ENCODE data around the gene TAF6L. TPM values are rescaled to one million over a fixed set of nuclear protein-coding genes. Genes with fewer than 3 reads are reported as not detected.

Gene TAF6L
- total and polyA plus RNA-seq, 9 of the 15 experiments (the other 6 are each of a cell fraction or from before 2014, with no cell fraction given): 0.04 to 45.5 (median 20.8) TPM

- Histone ChIP-seq H3K9me3 (replicated peaks; ENCODE audit: control insufficient read depth, insufficient read depth, low read depth, low read length) (no peaks in the 10 kb centered on the region), H3K9ac (ENCODE audit: insufficient read depth in 1 of 2, low read depth in 2 of 2, low read length in 2 of 2) (peak overlapping the region; percentile 86 to 96), H3K36me3 (ENCODE audit: control insufficient read depth, insufficient read depth, low read length) (peaks cover 60% of the 10 kb centered on the region), H4K20me1 (replicated peaks; ENCODE audit: control insufficient read depth, insufficient read depth, low read length) (peaks cover 5% of the 10 kb centered on the region; the same call in 1 of the 2 replicates), H2AFZ (ENCODE audit: low read depth, low read length) (peak overlapping the region; percentile 96), H3K4me2 (ENCODE audit: insufficient read depth, low read length) (peak overlapping the region; percentile 98), H3K27ac (ENCODE audit: extremely low read depth, low read depth, low read length) (peak overlapping the region; percentile 98), H3K9me1 (ENCODE audit: control insufficient read depth, insufficient read depth, low read length) (no peaks in the 10 kb centered on the region), H3K4me1 (replicated peaks in 1 of 2; ENCODE audit: control insufficient read depth in 2 of 2, insufficient read depth in 2 of 2, low read length in 2 of 2) (peaks cover 7 to 17% of the 10 kb centered on the region in 2 experiments; a peak in 4 of 5 replicates), H3K4me3 (peak overlapping the region; percentile 94), H3K27me3 (ENCODE audit: control insufficient read depth in 2 of 2, insufficient read depth in 2 of 2, low read length in 2 of 2) (no peaks in the 10 kb centered on the region), H3K79me2 (ENCODE audit: control insufficient read depth, insufficient read depth, low read length) (peaks cover 51% of the 10 kb centered on the region)
- FAIRE-seq: no peak
- DNase-seq (ENCODE audit: extremely low read depth in 1 of 4, low spot score in 3 of 4): peak in 2 of 4 experiments; percentile 42 to 48
- peak; percentile 20 for ATAC-seq
- BruUV-seq (replicated peaks): no TSS peak
- ChIA-PET CTCF (ENCODE audit: low intra/inter-chr PET ratio) (no interaction called here), POLR2A (interaction anchor here (0.6 to 4.9 kb wide), 17 partner anchors 8 to 1948 kb away, joined by 3 to 97 read pairs (median 11); partner anchors contain the start of genes SLC3A2, WDR74 and ZBTB3)
- under 1% methylated on average over 26 of the region's 33 CpGs for WGBS (ENCODE audit: insufficient coverage, low coverage, missing lambda C conversion rate)
- in situ Hi-C loops (cut with MboI): no loop called here
- intact Hi-C loops (cut with micrococcal nuclease): loop anchor here (1.0 kb wide), 1 partner anchor 26 kb away; the partner anchor contains the start of gene NXF1
- peak; percentile 8 for TF ChIP-seq SAP30 (IDR thresholded peaks at IDR 0.05; ENCODE audit: borderline replicate concordance, insufficient read depth, low read depth, low read length, poor library complexity, severe bottlenecking)
- no peak for TF ChIP-seq NCOA2 (IDR thresholded peaks at IDR 0.05; ENCODE audit: partially characterized antibody in 2 of 2)
- TF ChIP-seq SREBF2 (CRISPR knock-in tag; IDR thresholded peaks at IDR 0.05): no peak
- no peak for TF ChIP-seq IRF1 (CRISPR knock-in tag; IDR thresholded peaks at IDR 0.05; ENCODE audit: borderline replicate concordance)
- TF ChIP-seq RBM17 (IDR thresholded peaks at IDR 0.05; ENCODE audit: borderline replicate concordance, low read depth, low read length): no peak
- peak; percentile 81 for TF ChIP-seq HDAC3 (IDR thresholded peaks at IDR 0.05; ENCODE audit: borderline replicate concordance, partially characterized antibody)
- peak; percentile 25; the same call in 1 of the 2 replicates for TF ChIP-seq FOXM1 (IDR thresholded peaks at IDR 0.05; ENCODE audit: low read depth)
- no peak; the same call in 1 of the 2 replicates for TF ChIP-seq FOXM1 (CRISPR knock-in tag; IDR thresholded peaks at IDR 0.05; ENCODE audit: low read depth)
- 0 out of 4 replicates have a peak, but pooled peaks of 1 of the 2 experiments have one; percentile 19 for TF ChIP-seq ARNT (IDR thresholded peaks at IDR 0.05)
- peak; percentile 22; the same call in 1 of the 2 replicates for TF ChIP-seq ZBTB7A (IDR thresholded peaks at IDR 0.05; ENCODE audit: borderline replicate concordance, control insufficient read depth, low read depth, low read length)
- peak; percentile 46; the same call in 1 of the 2 replicates for TF ChIP-seq VEZF1 (CRISPR knock-in tag; IDR thresholded peaks at IDR 0.05)
- 0 out of 2 replicates have a peak, but pooled peaks have one; percentile 30 for TF ChIP-seq XRCC5 (IDR thresholded peaks at IDR 0.05; ENCODE audit: low read depth, low read length)
- TF ChIP-seq MAZ (CRISPR knock-in tag; conservative IDR thresholded peaks at IDR 0.05 in 1 of 2, IDR thresholded peaks at IDR 0.05 in 1 of 2): 0 out of 4 replicates have a peak, but pooled peaks of 1 of the 2 experiments have one; percentile 0
- peak; percentile 82; the same call in 1 of the 2 replicates for TF ChIP-seq ZSCAN29 (IDR thresholded peaks at IDR 0.05)
- no peak for TF ChIP-seq STAT5B (CRISPR knock-in tag; IDR thresholded peaks at IDR 0.05)
- TF ChIP-seq SIN3B (IDR thresholded peaks at IDR 0.05; ENCODE audit: low read depth): 0 out of 2 replicates have a peak, but pooled peaks have one; percentile 48
Observed at GRCh38 chr11:62830904-62831519, 59.8 kb downstream of the TAF6L start.
